LNCaP clone FGC (cell line): ENCODE results near the gene RIMS3.

Experiments
- DNase-seq: peaks from one replicate; pipeline ENCODE4 v3.0.0-alpha.2; 2011; ENCODE audit warnings: low read depth
- H3K4me3 ChIP-seq: 2 replicates; pipeline ENCODE4 v1.5.1; 2011; ENCODE audit warnings: mild to moderate bottlenecking, low read depth, low read length, control low read depth
- TF ChIP-seq, protein P1 (sequence below): IDR thresholded peaks from 2 replicates; pipeline ENCODE4 v1.5.1; 2012; ENCODE audit warnings: mild to moderate bottlenecking; ENCODE audit not compliant: control insufficient read depth, insufficient read depth; ENCODE audit errors: extremely low read depth

RIMS3 gene

DNA sequence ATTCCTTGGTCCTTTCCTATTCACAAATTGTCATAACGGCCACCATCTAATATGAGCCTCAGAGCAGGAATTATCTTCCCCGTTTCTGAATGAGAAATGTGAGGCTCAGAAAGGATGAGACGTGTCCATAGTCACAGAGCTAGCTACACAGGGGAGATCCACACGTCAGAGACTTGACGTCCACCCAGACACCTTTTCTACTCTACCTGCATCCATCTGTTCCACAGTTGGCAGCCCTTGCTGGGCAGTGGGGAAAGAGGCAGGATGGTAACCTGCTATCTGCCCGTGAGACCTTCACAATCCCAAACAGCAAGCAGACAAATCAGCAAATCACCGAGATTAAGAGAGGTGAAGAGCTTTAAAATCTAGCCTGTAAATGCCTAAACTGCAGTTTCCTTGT lies 8.4 kb downstream of the RIMS3 start:
- H3K4me3 ChIP-seq: no peak overlapping the region
- TF ChIP-seq, protein P1, sequence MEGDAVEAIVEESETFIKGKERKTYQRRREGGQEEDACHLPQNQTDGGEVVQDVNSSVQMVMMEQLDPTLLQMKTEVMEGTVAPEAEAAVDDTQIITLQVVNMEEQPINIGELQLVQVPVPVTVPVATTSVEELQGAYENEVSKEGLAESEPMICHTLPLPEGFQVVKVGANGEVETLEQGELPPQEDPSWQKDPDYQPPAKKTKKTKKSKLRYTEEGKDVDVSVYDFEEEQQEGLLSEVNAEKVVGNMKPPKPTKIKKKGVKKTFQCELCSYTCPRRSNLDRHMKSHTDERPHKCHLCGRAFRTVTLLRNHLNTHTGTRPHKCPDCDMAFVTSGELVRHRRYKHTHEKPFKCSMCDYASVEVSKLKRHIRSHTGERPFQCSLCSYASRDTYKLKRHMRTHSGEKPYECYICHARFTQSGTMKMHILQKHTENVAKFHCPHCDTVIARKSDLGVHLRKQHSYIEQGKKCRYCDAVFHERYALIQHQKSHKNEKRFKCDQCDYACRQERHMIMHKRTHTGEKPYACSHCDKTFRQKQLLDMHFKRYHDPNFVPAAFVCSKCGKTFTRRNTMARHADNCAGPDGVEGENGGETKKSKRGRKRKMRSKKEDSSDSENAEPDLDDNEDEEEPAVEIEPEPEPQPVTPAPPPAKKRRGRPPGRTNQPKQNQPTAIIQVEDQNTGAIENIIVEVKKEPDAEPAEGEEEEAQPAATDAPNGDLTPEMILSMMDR: no peak
- no peak for DNase-seq

DNA sequence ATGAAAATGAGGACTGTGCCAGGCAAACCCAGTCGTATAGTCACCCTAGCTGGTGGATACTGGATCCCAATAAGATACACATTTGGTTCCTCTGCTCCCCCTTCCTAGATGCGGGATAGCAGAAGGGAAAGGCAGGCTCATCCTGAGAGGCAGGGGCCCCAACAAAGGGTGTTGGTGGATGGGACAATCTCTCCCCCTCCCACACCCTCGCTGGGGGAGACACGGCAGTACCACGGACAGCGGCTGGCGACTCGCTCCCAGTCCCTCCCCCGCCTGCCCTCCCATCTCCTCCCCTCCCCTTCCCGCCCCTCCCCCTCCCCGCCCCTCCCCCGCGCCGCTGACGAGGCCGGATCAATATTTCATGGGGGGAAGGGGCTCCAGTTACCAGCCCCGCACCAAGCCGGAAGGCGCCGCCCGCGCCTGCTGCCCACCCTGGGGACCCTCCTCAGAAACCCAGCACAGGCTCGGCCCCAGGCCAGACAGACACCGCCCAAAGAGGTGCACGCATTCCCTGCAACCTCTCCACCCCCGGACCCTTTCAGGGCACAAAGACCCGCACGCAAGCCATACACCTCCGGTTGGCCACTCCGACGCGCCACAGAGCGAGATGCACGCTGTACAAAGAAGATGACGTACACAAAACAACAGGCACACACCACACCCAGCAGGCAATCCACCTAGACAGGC lies 11.5 kb downstream of the RIMS3 start:
- TF ChIP-seq, protein P1: no peak
- H3K4me3 ChIP-seq: no peak overlapping the region
- no peak for DNase-seq

DNA sequence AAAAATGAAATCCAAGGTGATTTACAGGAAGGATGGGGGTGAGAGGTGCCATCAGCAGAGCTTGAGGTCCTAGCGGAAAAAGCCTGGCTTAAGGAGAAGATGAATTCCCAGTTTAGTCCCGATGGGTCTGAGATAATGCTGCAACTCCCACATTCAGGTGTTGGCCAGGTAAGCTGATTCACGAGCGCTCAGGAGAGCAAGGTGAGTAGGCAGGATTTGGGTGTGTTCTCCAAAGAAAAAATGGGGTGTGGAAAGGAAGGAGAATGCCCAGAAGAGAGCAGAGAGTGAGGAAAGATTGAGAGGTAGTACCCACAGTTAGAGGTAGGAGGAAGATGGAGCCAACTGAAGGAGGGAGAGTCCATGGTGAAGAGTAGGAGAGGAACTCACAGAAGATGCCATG lies 12.5 kb downstream of the RIMS3 start:
- H3K4me3 ChIP-seq: no peak overlapping the region
- TF ChIP-seq, protein P1: no peak
- DNase-seq: no peak

DNA sequence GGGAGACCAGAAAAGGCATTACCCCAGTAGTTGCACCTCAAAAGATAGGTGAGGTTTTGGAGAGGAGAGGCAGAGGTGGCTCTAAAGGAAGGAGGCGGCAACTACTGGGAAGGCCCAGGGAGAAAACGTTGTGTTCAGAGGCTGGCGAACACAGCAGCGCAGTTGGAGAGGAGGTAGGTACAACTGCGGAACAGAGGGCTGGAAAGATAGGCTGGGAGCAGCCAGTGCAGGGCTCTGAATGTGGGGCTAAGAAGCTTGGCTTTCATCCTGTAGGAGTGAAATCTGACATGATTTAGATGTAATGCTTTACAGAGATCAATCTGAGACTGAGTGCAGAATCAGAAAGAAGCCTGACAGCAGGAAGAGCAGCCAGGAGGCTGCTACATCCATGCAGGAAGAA lies 13.0 kb downstream of the RIMS3 start:
- no peak overlapping the region for H3K4me3 ChIP-seq
- TF ChIP-seq, protein P1: no peak
- no peak for DNase-seq

DNA sequence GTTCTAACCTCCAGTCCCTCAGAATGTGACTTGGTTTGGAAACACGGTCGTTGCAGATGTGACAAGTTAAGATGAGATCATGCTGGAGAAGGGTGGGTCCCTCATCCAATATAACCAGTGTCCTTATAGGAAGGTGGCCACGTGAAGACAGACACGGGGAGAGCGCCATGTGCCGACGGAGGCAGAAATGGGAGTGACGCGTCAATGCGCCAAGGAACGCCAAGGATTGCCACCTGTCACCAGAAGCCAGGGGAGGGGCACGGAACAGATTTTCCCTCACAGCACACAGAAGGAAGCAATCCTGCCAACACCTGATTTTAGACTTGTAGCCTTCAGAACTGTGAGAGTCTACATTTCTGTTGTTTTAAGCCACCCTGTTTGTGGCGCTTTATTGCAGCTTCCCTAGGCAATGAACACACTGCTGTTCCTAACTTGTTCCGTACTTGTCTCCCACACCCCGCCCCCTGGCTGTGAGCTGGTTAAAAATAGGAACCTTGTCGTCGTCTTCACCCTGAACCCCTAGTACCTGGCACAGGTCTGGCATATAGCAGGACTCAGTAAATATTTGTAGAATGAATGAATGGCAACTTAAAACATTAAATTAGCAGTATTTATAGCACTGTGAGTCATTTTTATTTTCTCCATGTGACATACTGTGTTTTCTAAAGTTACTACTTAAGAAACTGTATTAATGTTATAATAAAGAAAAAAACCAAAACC lies 14.2 kb downstream of the RIMS3 start:
- TF ChIP-seq, protein P1: 0 out of 2 replicates have a peak, but pooled peaks have one; percentile 28
- DNase-seq: no peak
- H3K4me3 ChIP-seq: no peak overlapping the region

DNA sequence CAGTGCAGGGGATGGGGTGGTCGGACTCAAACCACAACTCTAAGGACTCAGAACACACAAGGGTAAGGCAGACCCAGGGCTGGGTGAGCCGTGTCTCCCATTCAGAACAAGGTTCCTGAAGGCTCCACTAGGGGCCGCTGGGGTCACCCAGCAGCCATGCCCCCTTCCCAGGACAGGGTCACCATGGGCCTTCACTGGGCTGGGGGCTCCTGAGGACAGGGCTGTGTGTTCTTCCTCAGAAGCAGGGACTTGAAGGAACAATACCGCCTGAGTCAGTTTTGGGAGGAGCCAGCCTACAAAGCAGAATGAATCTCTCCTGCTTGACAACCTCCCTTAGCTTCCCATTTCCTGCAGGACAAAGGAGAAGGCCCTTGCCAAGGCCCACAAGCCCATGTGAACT lies 15.4 kb downstream of the RIMS3 start:
- TF ChIP-seq, protein P1: no peak
- no peak for DNase-seq
- no peak overlapping the region for H3K4me3 ChIP-seq
